Activated CD8-positive, alpha-beta T cell treated with anti-CD3 and anti-CD28 coated beads for 36 hours (primary cell): Measurements from ENCODE around the gene ABHD8. TPM values are rescaled to one million over a fixed set of nuclear protein-coding genes. Genes with fewer than 3 reads are reported as not detected.

Experiments used
- ATAC-seq: fragments of 200-7000 bp; cut with Tn5 transposase; one replicate; pipeline ENCODE4 v1.10.0; 2021; ENCODE audit warnings: mild to moderate bottlenecking, moderate library complexity
- CTCF ChIA-PET: fragments of 350-600 bp; sonication (Branson Sonifier 250); formaldehyde crosslinking; loops from one replicate; lab custom pipeline; 2021; ENCODE audit warnings: antibody characterized with exemption; lab: Charles Lee
- POLR2A ChIA-PET: fragments of 350-600 bp; sonication (Branson Sonifier 250); formaldehyde crosslinking; loops from one replicate; lab custom pipeline; 2021; ENCODE audit warnings: antibody characterized with exemption; lab: Charles Lee
- DNase-seq: peaks from one replicate; pipeline ENCODE4 v3.0.0-alpha.2; 2020
- H3K27ac Mint-ChIP-seq: one replicate; pipeline ENCODE4 v1.8.0; 2021; ENCODE audit warnings: mild to moderate bottlenecking, mixed read lengths
- H3K27me3 Mint-ChIP-seq: one replicate; pipeline ENCODE4 v1.8.0; 2021; ENCODE audit warnings: mixed read lengths
- H3K36me3 Mint-ChIP-seq: one replicate; pipeline ENCODE4 v1.8.0; 2021; ENCODE audit warnings: low read depth, mixed read lengths
- H3K4me1 Mint-ChIP-seq: one replicate; pipeline ENCODE4 v1.8.0; 2021; ENCODE audit warnings: low read depth, mixed read lengths
- H3K4me3 Mint-ChIP-seq: one replicate; pipeline ENCODE4 v1.8.0; 2021; ENCODE audit warnings: mild to moderate bottlenecking, moderate library complexity, mixed read lengths
- H3K9me3 Mint-ChIP-seq: one replicate; pipeline ENCODE4 v1.8.0; 2021; ENCODE audit warnings: mixed read lengths
- intact Hi-C: fragments of 100-400 bp; cut with micrococcal nuclease; formaldehyde crosslinking; loops from one replicate; pipeline ENCODE4 v1.10.0; 2022
- total RNA-seq, 2 experiments: library from RNA; stranded (reverse); gene quantifications; one replicate each; pipeline ENCODE4 v1.2.3, GENCODE V29; 2021
- TF ChIP-seq, protein P1 (sequence below): fragments of 200-600 bp; IDR thresholded peaks from one replicate; pipeline ENCODE4 v1.8.0; 2022; ENCODE audit warnings: antibody characterized with exemption, mild to moderate bottlenecking

Gene ABHD8
- total RNA-seq, 2 experiments from 2014 or later, result 5.0 to 6.0 TPM

DNA sequence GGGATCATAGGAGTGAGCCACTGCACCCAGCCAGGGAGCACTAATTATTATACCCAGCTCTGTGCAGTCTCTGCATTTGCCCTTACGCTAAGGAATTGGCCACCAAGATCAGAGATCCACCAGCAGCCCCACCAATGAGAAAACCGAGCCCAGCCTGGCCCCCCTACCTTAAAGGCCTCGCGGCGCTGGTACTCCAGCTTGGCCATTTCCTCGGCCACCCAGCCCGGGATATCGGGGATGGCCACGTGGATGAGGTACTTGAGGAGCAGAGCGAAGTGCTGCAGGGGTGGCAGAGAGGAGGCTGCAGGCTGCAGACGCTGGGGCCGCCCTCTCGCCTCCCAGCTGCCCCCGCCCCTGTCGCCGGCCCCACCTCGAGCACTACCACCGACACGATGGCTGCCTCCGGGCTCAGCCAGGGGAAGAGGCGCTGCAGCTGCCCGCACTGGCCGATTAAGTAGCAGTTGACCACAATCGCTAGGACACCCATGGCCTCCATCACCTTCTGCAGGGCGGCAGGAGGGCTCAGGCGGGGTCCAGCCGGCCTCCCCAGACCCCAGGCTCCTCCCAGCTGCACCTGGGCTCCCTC is 23.9 kb upstream of the ABHD8 start:
- no peak overlapping the region for H3K27ac Mint-ChIP-seq
- peaks cover 10% of the 10 kb centered on the region for H3K4me1 Mint-ChIP-seq
- CTCF ChIA-PET, result interaction anchor here (0.9 to 1.6 kb wide), 2 partner anchors 18 to 19 kb away, joined by 4 to 6 read pairs; partner anchors contain the start of gene DDA1
- no peak for DNase-seq
- TF ChIP-seq, protein P1, sequence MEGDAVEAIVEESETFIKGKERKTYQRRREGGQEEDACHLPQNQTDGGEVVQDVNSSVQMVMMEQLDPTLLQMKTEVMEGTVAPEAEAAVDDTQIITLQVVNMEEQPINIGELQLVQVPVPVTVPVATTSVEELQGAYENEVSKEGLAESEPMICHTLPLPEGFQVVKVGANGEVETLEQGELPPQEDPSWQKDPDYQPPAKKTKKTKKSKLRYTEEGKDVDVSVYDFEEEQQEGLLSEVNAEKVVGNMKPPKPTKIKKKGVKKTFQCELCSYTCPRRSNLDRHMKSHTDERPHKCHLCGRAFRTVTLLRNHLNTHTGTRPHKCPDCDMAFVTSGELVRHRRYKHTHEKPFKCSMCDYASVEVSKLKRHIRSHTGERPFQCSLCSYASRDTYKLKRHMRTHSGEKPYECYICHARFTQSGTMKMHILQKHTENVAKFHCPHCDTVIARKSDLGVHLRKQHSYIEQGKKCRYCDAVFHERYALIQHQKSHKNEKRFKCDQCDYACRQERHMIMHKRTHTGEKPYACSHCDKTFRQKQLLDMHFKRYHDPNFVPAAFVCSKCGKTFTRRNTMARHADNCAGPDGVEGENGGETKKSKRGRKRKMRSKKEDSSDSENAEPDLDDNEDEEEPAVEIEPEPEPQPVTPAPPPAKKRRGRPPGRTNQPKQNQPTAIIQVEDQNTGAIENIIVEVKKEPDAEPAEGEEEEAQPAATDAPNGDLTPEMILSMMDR, result no peak
- H3K27me3 Mint-ChIP-seq, result no peaks in the 10 kb centered on the region
- no peaks in the 10 kb centered on the region for H3K9me3 Mint-ChIP-seq
- no peak overlapping the region for H3K4me3 Mint-ChIP-seq
- intact Hi-C loops, result no loop called here
- no peak for ATAC-seq
- POLR2A ChIA-PET, result interaction anchor here (0.6 to 1.9 kb wide), 5 partner anchors 10 to 107 kb away, joined by 3 to 4 read pairs (median 4); no protein-coding TSS in a partner anchor
- peaks cover 5% of the 10 kb centered on the region for H3K36me3 Mint-ChIP-seq

DNA sequence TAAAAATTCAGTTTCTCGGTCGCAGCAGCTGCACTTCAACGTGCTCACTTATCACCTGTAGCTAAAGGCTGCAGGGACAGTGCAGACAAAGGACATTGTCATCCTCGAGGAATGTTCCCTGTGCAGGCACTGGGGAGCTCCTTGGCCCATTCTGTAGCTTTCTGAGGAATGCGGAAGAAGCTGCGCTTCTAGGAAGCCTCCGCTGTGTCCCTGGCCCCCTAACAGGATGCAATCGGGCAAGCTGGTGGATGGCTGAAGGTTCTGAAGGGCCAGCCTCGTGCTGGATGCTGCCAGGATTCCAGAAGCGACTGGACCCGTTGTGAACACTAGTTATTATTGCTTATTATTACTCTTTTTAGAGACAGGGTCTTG is 23.4 kb upstream of the ABHD8 start:
- ChIA-PET POLR2A (interaction anchor here (1.2 to 1.3 kb wide), 2 partner anchors 20 to 21 kb away, joined by 4 read pairs; no protein-coding TSS in a partner anchor), CTCF (interaction anchor here (1.6 kb wide), 1 partner anchor 18 kb away, joined by 6 read pairs; no protein-coding TSS in a partner anchor)
- H3K4me1 Mint-ChIP-seq, result peaks cover 10% of the 10 kb centered on the region
- no peaks in the 10 kb centered on the region for H3K9me3 Mint-ChIP-seq
- H3K27ac Mint-ChIP-seq, result no peak overlapping the region
- H3K27me3 Mint-ChIP-seq, result no peaks in the 10 kb centered on the region
- ATAC-seq, result no peak
- no peak for DNase-seq
- H3K36me3 Mint-ChIP-seq, result peaks cover 5% of the 10 kb centered on the region
- intact Hi-C loops, result no loop called here
- no peak overlapping the region for H3K4me3 Mint-ChIP-seq
- TF ChIP-seq, protein P1, result no peak

GRCh38 chr19:17325881-17326594 is 22.8 kb upstream of the ABHD8 start:
- POLR2A ChIA-PET, result interaction anchor here (1.3 to 1.6 kb wide), 3 partner anchors 16 to 38 kb away, joined by 3 to 4 read pairs (median 4); partner anchors contain the start of gene DDA1
- peaks cover 5% of the 10 kb centered on the region for H3K36me3 Mint-ChIP-seq
- DNase-seq (no peak), ATAC-seq (no peak)
- intact Hi-C loops, result no loop called here
- no peak overlapping the region for H3K27ac Mint-ChIP-seq
- H3K27me3 Mint-ChIP-seq, result no peaks in the 10 kb centered on the region
- no peak overlapping the region for H3K4me3 Mint-ChIP-seq
- CTCF ChIA-PET, result interaction anchor here (1.6 kb wide), 1 partner anchor 18 kb away, joined by 6 read pairs; no protein-coding TSS in a partner anchor
- no peaks in the 10 kb centered on the region for H3K9me3 Mint-ChIP-seq
- TF ChIP-seq, protein P1, result no peak
- peaks cover 10% of the 10 kb centered on the region for H3K4me1 Mint-ChIP-seq

- TF ChIP-seq, protein P1, result no peak
- CTCF ChIA-PET, result no interaction called here
- H3K9me3 Mint-ChIP-seq, result no peaks in the 10 kb centered on the region
Observed at GRCh38 chr19:17325133-17325532, 21.9 kb upstream of the ABHD8 start.

More at GRCh38 chr19:17325133-17325532, 21.9 kb upstream of the ABHD8 start:
- POLR2A ChIA-PET, result interaction anchor here (0.6 to 1.8 kb wide), 5 partner anchors 8 to 45 kb away, joined by 3 to 9 read pairs (median 3); partner anchors contain the start of genes ANO8 and DDA1
- no peak for ATAC-seq
- Mint-ChIP-seq H3K27me3 (no peaks in the 10 kb centered on the region), H3K36me3 (peaks cover 6% of the 10 kb centered on the region), H3K4me3 (no peak overlapping the region), H3K27ac (no peak overlapping the region), H3K4me1 (peaks cover 10% of the 10 kb centered on the region)
- intact Hi-C loops, result no loop called here
- DNase-seq, result no peak
